Ovary (tissue), 3 donors: ENCODE results near the gene TMEM95.

Experiments used
- CTCF ChIP-seq, 3 donors: fragments of 450-650 bp in 2 of 3; fragments of 200-600 bp in 1 of 3; IDR thresholded peaks; one replicate each; pipeline versions ENCODE4 v1.5.1 to v1.8.0; 2016 to 2022; ENCODE audit warnings: antibody characterized with exemption in 3 of 3, mild to moderate bottlenecking in 1 of 3
- EP300 ChIP-seq: sonication (generic); formaldehyde crosslinking; IDR thresholded peaks from one replicate; pipeline ENCODE4 v1.6.1; 2017; ENCODE audit warnings: antibody characterized with exemption
- POLR2A ChIP-seq: fragments of 450-650 bp; IDR thresholded peaks from one replicate; pipeline ENCODE4 v1.6.1; 2017; ENCODE audit warnings: antibody characterized with exemption, mild to moderate bottlenecking, moderate library complexity
- donor health status: DM: no; HTN: no; CAD: no.

DNA sequence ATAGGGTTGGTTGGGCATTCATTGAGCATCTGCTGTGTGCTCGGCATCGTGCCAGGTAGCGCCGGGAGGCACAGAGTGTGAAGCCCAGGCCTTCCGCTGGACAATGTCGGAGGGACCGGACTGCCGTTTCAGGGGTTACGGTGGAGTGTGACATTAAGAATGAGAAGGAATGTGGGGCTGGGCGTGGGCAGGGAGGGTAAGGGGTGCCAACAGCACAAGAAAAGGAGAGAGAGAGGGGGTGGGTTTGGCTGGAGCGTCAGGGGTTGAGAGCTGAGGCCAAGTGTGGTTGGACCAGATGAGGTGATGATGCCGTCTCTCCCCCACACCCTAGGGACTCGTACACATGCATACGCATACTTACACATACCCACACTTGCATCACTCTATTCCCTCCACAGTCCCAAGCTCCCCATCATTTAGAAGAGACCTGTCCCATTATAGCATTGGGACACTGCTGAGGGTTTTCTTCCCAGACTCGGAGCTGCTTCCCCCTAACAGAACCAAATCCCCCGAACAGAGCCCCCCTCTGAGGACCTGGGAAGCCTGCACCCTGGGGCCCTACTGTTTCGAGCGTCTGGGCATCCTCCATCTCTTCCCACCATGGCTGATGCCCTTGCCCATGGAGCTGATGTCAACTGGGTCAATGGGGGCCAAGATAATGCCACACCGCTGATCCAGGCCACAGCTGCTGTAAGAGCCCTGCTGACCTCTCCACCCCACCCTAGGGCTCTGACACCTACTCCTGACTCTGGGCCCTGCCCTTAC is 6.3 kb upstream of the TMEM95 start:
- no peak for TF ChIP-seq CTCF (IDR thresholded peaks at IDR 0.05)
- TF ChIP-seq POLR2A: no peak
- no peak for TF ChIP-seq EP300
